ENCODE data around the gene DYNC2H1.

- TF ChIP-seq CTCF (IDR thresholded peaks at IDR 0.05) (peak in 1 of 3 experiments; percentile 55), POLR2A (IDR thresholded peaks at IDR 0.05) (no peak)
These were observed 92.9 kb downstream of the DYNC2H1 start for GRCh38 chr11:103202048-103202651.
